ENCODE results near the gene PTP4A1. TPM values are rescaled to one million over a fixed set of nuclear protein-coding genes. Genes with fewer than 3 reads are reported as not detected.

PTP4A1 gene
- total and polyA plus RNA-seq, 2 of the 13 experiments (the other 11 are each of a cell fraction or from before 2014, with no cell fraction given) = 141 to 376 TPM

DNA sequence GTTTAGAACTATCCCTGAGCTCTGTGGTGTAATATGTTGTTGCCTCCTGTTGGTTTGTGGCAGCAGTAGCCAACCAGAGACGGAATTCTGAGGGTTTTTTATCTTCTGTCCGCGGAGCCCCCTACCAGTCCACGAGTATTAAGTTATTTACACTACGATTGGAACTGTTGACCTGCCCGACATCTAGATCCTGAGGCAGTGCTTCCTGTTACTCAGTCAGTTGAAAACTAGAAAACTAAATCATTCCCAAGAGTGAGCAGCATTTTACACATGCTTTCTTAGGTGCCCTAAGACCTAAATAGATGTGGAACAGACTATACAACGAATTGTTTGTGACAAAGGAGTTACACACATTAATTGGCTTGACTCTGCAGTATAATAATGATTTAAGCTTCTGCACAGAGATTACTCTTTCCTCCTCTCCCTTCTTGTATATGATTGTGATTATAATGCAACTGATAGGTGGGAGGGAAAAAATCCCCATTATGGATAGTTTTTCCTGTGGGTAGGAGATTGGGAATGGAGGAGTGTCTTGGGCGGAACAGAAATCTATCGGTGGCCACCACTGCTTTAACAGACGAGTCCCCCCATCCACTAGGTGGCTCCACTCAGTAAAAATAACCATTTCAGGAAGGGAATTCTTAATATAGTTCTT lies 1.7 kb downstream of the PTP4A1 start (continued):
- TF ChIP-seq, protein P1, sequence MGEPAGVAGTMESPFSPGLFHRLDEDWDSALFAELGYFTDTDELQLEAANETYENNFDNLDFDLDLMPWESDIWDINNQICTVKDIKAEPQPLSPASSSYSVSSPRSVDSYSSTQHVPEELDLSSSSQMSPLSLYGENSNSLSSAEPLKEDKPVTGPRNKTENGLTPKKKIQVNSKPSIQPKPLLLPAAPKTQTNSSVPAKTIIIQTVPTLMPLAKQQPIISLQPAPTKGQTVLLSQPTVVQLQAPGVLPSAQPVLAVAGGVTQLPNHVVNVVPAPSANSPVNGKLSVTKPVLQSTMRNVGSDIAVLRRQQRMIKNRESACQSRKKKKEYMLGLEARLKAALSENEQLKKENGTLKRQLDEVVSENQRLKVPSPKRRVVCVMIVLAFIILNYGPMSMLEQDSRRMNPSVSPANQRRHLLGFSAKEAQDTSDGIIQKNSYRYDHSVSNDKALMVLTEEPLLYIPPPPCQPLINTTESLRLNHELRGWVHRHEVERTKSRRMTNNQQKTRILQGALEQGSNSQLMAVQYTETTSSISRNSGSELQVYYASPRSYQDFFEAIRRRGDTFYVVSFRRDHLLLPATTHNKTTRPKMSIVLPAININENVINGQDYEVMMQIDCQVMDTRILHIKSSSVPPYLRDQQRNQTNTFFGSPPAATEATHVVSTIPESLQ (CRISPR knock-in tag; conservative IDR thresholded peaks at IDR 0.05) = no peak; the same call in 1 of the 2 replicates
- no peak; the same call in 1 of the 2 replicates for TF ChIP-seq ZNF605 (CRISPR knock-in tag; IDR thresholded peaks at IDR 0.05)
- no peak for TF ChIP-seq FOXK2 (IDR thresholded peaks at IDR 0.05)
- 0 out of 2 replicates have a peak, but pooled peaks have one; percentile 38 for TF ChIP-seq KDM4B (CRISPR knock-in tag; IDR thresholded peaks at IDR 0.05)
- TF ChIP-seq, protein P2, sequence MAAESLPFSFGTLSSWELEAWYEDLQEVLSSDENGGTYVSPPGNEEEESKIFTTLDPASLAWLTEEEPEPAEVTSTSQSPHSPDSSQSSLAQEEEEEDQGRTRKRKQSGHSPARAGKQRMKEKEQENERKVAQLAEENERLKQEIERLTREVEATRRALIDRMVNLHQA (CRISPR knock-in tag; IDR thresholded peaks at IDR 0.05) = no peak
- no peak for TF ChIP-seq NCOA1 (CRISPR knock-in tag; IDR thresholded peaks at IDR 0.05)
- TF ChIP-seq TAF15 (IDR thresholded peaks at IDR 0.05; ENCODE audit: low read depth, low read length, poor library complexity, severe bottlenecking) = no peak
- TF ChIP-seq ZSCAN20 (CRISPR knock-in tag; IDR thresholded peaks at IDR 0.05; ENCODE audit: borderline replicate concordance) = no peak
- no peak for TF ChIP-seq ZNF33B (CRISPR knock-in tag; IDR thresholded peaks at IDR 0.05)
- no peak for TF ChIP-seq HOXA7 (CRISPR knock-in tag; IDR thresholded peaks at IDR 0.05)
- TF ChIP-seq ZNF670 (CRISPR knock-in tag; IDR thresholded peaks at IDR 0.05; ENCODE audit: borderline replicate concordance) = no peak
- TF ChIP-seq HDAC6 (IDR thresholded peaks at IDR 0.05; ENCODE audit: low read depth, low read length) = peak; percentile 63; the same call in 1 of the 2 replicates
- TF ChIP-seq SMAD3 (CRISPR knock-in tag; IDR thresholded peaks at IDR 0.05) = peak; percentile 82; the same call in 1 of the 2 replicates
- no peak for TF ChIP-seq ZNF329 (CRISPR knock-in tag; IDR thresholded peaks at IDR 0.05; ENCODE audit: low read depth)
- TF ChIP-seq, protein P3, sequence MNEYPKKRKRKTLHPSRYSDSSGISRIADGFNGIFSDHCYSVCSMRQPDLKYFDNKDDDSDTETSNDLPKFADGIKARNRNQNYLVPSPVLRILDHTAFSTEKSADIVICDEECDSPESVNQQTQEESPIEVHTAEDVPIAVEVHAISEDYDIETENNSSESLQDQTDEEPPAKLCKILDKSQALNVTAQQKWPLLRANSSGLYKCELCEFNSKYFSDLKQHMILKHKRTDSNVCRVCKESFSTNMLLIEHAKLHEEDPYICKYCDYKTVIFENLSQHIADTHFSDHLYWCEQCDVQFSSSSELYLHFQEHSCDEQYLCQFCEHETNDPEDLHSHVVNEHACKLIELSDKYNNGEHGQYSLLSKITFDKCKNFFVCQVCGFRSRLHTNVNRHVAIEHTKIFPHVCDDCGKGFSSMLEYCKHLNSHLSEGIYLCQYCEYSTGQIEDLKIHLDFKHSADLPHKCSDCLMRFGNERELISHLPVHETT (CRISPR knock-in tag; conservative IDR thresholded peaks at IDR 0.05) = no peak; the same call in 1 of the 2 replicates
- 0 out of 2 replicates have a peak, but pooled peaks have one; percentile 43 for TF ChIP-seq ZFP36L1 (CRISPR knock-in tag; IDR thresholded peaks at IDR 0.05)
- peak; percentile 60; the same call in 1 of the 2 replicates for TF ChIP-seq PHF20 (CRISPR knock-in tag; IDR thresholded peaks at IDR 0.05)
- no peak; the same call in 1 of the 2 replicates for TF ChIP-seq ZFP1 (CRISPR knock-in tag; IDR thresholded peaks at IDR 0.05)
- no peak for TF ChIP-seq HCFC1 (IDR thresholded peaks at IDR 0.05; ENCODE audit: low read depth, low read length)
- no peak; the same call in 1 of the 2 replicates for TF ChIP-seq ADNP (CRISPR knock-in tag; IDR thresholded peaks at IDR 0.05)
- no peak for TF ChIP-seq RBAK (CRISPR knock-in tag; IDR thresholded peaks at IDR 0.05)
- no peak for TF ChIP-seq TBL1XR1 (IDR thresholded peaks at IDR 0.05; ENCODE audit: borderline replicate concordance, low read length, partially characterized antibody)
- TF ChIP-seq, protein P4, sequence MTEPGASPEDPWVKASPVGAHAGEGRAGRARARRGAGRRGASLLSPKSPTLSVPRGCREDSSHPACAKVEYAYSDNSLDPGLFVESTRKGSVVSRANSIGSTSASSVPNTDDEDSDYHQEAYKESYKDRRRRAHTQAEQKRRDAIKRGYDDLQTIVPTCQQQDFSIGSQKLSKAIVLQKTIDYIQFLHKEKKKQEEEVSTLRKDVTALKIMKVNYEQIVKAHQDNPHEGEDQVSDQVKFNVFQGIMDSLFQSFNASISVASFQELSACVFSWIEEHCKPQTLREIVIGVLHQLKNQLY (CRISPR knock-in tag; IDR thresholded peaks at IDR 0.05) = 0 out of 2 replicates have a peak, but pooled peaks have one; percentile 51
- TF ChIP-seq, protein P5, sequence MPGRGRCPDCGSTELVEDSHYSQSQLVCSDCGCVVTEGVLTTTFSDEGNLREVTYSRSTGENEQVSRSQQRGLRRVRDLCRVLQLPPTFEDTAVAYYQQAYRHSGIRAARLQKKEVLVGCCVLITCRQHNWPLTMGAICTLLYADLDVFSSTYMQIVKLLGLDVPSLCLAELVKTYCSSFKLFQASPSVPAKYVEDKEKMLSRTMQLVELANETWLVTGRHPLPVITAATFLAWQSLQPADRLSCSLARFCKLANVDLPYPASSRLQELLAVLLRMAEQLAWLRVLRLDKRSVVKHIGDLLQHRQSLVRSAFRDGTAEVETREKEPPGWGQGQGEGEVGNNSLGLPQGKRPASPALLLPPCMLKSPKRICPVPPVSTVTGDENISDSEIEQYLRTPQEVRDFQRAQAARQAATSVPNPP (CRISPR knock-in tag; IDR thresholded peaks at IDR 0.05) = no peak
- TF ChIP-seq ZKSCAN1 (IDR thresholded peaks at IDR 0.05; ENCODE audit: low read length) = no peak
- no peak for TF ChIP-seq RAD51 (IDR thresholded peaks at IDR 0.05; ENCODE audit: borderline replicate concordance)
- no peak for TF ChIP-seq KLF11 (CRISPR knock-in tag; IDR thresholded peaks at IDR 0.05)
